Activated naive CD4-positive, alpha-beta T cell treated with anti-CD3 and anti-CD28 coated beads, Interleukin-2, amount 50 U/mL, for 16 hours (primary cell): ENCODE data around the gene CTPS1.
A peak's percentile ranks its signal among the peaks of the same experiment; 100 is the strongest.

ENCODE experiments used
- DNase-seq: peaks from one replicate; pipeline ENCODE4 v3.0.0-alpha.2; 2020

CTPS1 gene

GRCh38 chr1:40979241-40980067 is at the start of gene CTPS1:
CTPS1 (plus strand) TSS chr1:40979696; CDS start chr1:40983291, 3,595 bp downstream.
- DNase-seq, result peak; percentile 97

GRCh38 chr1:40930174-40930964 is 49.1 kb upstream of the CTPS1 start:
- no peak for DNase-seq

GRCh38 chr1:40931601-40932000 is 47.9 kb upstream of the CTPS1 start:
- no peak for DNase-seq

GRCh38 chr1:40932006-40932405 is 47.5 kb upstream of the CTPS1 start:
- no peak for DNase-seq

GRCh38 chr1:40936931-40937339 is 42.6 kb upstream of the CTPS1 start:
- no peak for DNase-seq

- no peak for DNase-seq
These were observed 41.1 kb upstream of the CTPS1 start for GRCh38 chr1:40938393-40938792.

GRCh38 chr1:40939320-40940059 is 40.0 kb upstream of the CTPS1 start:
- DNase-seq, result no peak

- no peak for DNase-seq
These were observed 35.2 kb upstream of the CTPS1 start for GRCh38 chr1:40944326-40944725.

- no peak for DNase-seq
These were observed 34.6 kb upstream of the CTPS1 start for GRCh38 chr1:40944841-40945430.

GRCh38 chr1:40945491-40945973 is 34.0 kb upstream of the CTPS1 start:
- no peak for DNase-seq

- DNase-seq, result peak; percentile 51
These were observed 30.6 kb upstream of the CTPS1 start for GRCh38 chr1:40948741-40949443.

GRCh38 chr1:40949563-40949962 is 29.9 kb upstream of the CTPS1 start:
- DNase-seq, result no peak

GRCh38 chr1:40951943-40952743 is 27.4 kb upstream of the CTPS1 start:
- DNase-seq, result peak; percentile 56

GRCh38 chr1:40952744-40953315 is 26.7 kb upstream of the CTPS1 start:
- DNase-seq, result no peak

GRCh38 chr1:40954626-40955025 is 24.9 kb upstream of the CTPS1 start:
- no peak for DNase-seq

- DNase-seq, result no peak
These were observed 24.2 kb upstream of the CTPS1 start for GRCh38 chr1:40955266-40955665.

GRCh38 chr1:40956407-40956806 is 23.1 kb upstream of the CTPS1 start:
- DNase-seq, result no peak

GRCh38 chr1:40958210-40958609 is 21.3 kb upstream of the CTPS1 start:
- DNase-seq, result no peak

GRCh38 chr1:40965531-40965930 is 14.0 kb upstream of the CTPS1 start:
- no peak for DNase-seq

- no peak for DNase-seq
These were observed 13.1 kb upstream of the CTPS1 start for GRCh38 chr1:40966417-40966816.

- DNase-seq, result no peak
These were observed 10.1 kb upstream of the CTPS1 start for GRCh38 chr1:40969445-40969844.
